Measurements from ENCODE around the gene ATP5F1B.

GRCh38 chr12:56637621-56638020 is 8.2 kb downstream of the ATP5F1B start:
- TF ChIP-seq CTCF (IDR thresholded peaks at IDR 0.05) (no peak), POLR2AphosphoS5 (IDR thresholded peaks at IDR 0.05) (no peak), POLR2A (IDR thresholded peaks at IDR 0.05) (no peak), EP300 (IDR thresholded peaks at IDR 0.05; ENCODE audit: low read depth) (no peak)

Measured in transverse colon (tissue), 4 donors.